Measurements from ENCODE around the gene RMC1. TPM values are rescaled to one million over a fixed set of nuclear protein-coding genes. Genes with fewer than 3 reads are reported as not detected.

Gene RMC1
- total RNA-seq, 4 donors from 2014 or later, result 16.6 to 20.2 (median 18.4) TPM

- TF ChIP-seq POLR2A (IDR thresholded peaks at IDR 0.05) (no peak), CTCF (IDR thresholded peaks at IDR 0.05) (no peak)
- 72 to 75% methylated on average over 2 of the region's 2 CpGs for WGBS, 2 donors
- no peaks in the 10 kb centered on the region for H3K27me3 ChIP-seq
- H3K9me3 ChIP-seq, result no peaks in the 10 kb centered on the region
- H3K4me1 ChIP-seq, result peaks cover 5 to 64% (median 17%) of the 10 kb centered on the region in 3 donors
- H3K27ac ChIP-seq, result peak overlapping the region in 3 of 4 donors; percentile 44 to 76 (median 71)
- peaks cover 7 to 94% (median 21%) of the 10 kb centered on the region in 3 donors for H3K36me3 ChIP-seq
- no peak for DNase-seq
- H3K4me3 ChIP-seq, result no peak overlapping the region
- intact Hi-C loops (cut with DNase I), result no loop called here
Measured at GRCh38 chr18:23548275-23548674, 45.0 kb downstream of the RMC1 start.

- H3K27ac ChIP-seq, result peak overlapping the region in 3 of 4 donors; percentile 44 to 76 (median 71)
- intact Hi-C loops (cut with DNase I), result no loop called here
- TF ChIP-seq CTCF (IDR thresholded peaks at IDR 0.05), result no peak
- TF ChIP-seq POLR2A (IDR thresholded peaks at IDR 0.05), result no peak
- no peaks in the 10 kb centered on the region for H3K27me3 ChIP-seq
- 100% methylated on average over 3 of the region's 3 CpGs for WGBS, 2 donors
- peaks cover 10 to 94% (median 24%) of the 10 kb centered on the region in 3 donors for H3K36me3 ChIP-seq
- no peak for DNase-seq
- H3K9me3 ChIP-seq, result no peaks in the 10 kb centered on the region
- H3K4me3 ChIP-seq, result no peak overlapping the region
- H3K4me1 ChIP-seq, result peaks cover 5 to 64% (median 17%) of the 10 kb centered on the region in 3 donors
Measured at GRCh38 chr18:23548719-23549118, 45.4 kb downstream of the RMC1 start.

- Histone ChIP-seq H3K27ac (peak overlapping the region; percentile 68 to 85 (median 80)), H3K4me3 (no peak overlapping the region), H3K36me3 (peaks cover 14 to 94% (median 31%) of the 10 kb centered on the region in 3 donors), H3K27me3 (no peaks in the 10 kb centered on the region), H3K4me1 (peaks cover 5 to 64% (median 17%) of the 10 kb centered on the region in 3 donors), H3K9me3 (no peaks in the 10 kb centered on the region)
- DNase-seq, result no peak
- TF ChIP-seq CTCF (IDR thresholded peaks at IDR 0.05) (no peak), POLR2A (IDR thresholded peaks at IDR 0.05) (no peak)
- intact Hi-C loops (cut with DNase I), result no loop called here
Measured at GRCh38 chr18:23550898-23551297, 47.6 kb downstream of the RMC1 start.

- no peak overlapping the region for H3K4me3 ChIP-seq
- H3K27ac ChIP-seq, result peak overlapping the region; percentile 68 to 85 (median 80)
- intact Hi-C loops (cut with DNase I), result no loop called here
- no peaks in the 10 kb centered on the region for H3K9me3 ChIP-seq
- DNase-seq, result no peak
- H3K27me3 ChIP-seq, result no peaks in the 10 kb centered on the region
- TF ChIP-seq POLR2A (IDR thresholded peaks at IDR 0.05) (no peak), CTCF (IDR thresholded peaks at IDR 0.05) (no peak)
- WGBS, 2 donors, result 41 to 96% methylated on average over 3 of the region's 3 CpGs
- peaks cover 5 to 58% (median 17%) of the 10 kb centered on the region in 3 donors for H3K4me1 ChIP-seq
- H3K36me3 ChIP-seq, result peaks cover 22 to 97% (median 39%) of the 10 kb centered on the region in 3 donors
Measured at GRCh38 chr18:23551978-23552377, 48.7 kb downstream of the RMC1 start.

- Histone ChIP-seq H3K4me3 (no peak overlapping the region), H3K4me1 (peaks cover 5 to 52% (median 17%) of the 10 kb centered on the region in 3 donors), H3K27ac (peak overlapping the region in 2 of 4 donors; percentile 78 to 85), H3K9me3 (no peaks in the 10 kb centered on the region), H3K27me3 (no peaks in the 10 kb centered on the region), H3K36me3 (peaks cover 23 to 97% (median 39%) of the 10 kb centered on the region in 3 donors)
- WGBS, 2 donors, result 78 to 83% methylated on average over 10 to 11 of the region's 11 CpGs
- TF ChIP-seq CTCF (IDR thresholded peaks at IDR 0.05) (no peak), POLR2A (IDR thresholded peaks at IDR 0.05) (no peak)
- no peak for DNase-seq
- intact Hi-C loops (cut with DNase I), result no loop called here
Measured at GRCh38 chr18:23552505-23552904, 49.2 kb downstream of the RMC1 start.
